H9 (cell line): ENCODE measurements around the gene CAPSL. TPM values are rescaled to one million over a fixed set of nuclear protein-coding genes. Genes with fewer than 3 reads are reported as not detected.

ENCODE experiments used
- DNase-seq: peaks from one replicate; pipeline ENCODE4 v3.0.0-alpha.2; 2017
- H2AFZ ChIP-seq: one replicate; pipeline ENCODE4 v1.6.1; 2013; ENCODE audit warnings: mild to moderate bottlenecking, low read length, control low read depth, moderate library complexity
- H2AK5ac ChIP-seq: 2 replicates; pipeline ENCODE4 v1.6.1; 2013; ENCODE audit warnings: low read length, control low read depth, mixed read lengths; ENCODE audit not compliant: insufficient read length
- H2BK120ac ChIP-seq: one replicate; pipeline ENCODE4 v1.6.1; 2013; ENCODE audit warnings: low read depth, mild to moderate bottlenecking, low read length, control low read depth, inconsistent platforms; ENCODE audit not compliant: poor library complexity, severe bottlenecking
- H2BK12ac ChIP-seq: 2 replicates; pipeline ENCODE4 v1.6.1; 2013; ENCODE audit warnings: low read length, control low read depth, mixed read lengths, low read depth; ENCODE audit not compliant: insufficient read length
- H2BK15ac ChIP-seq: 2 replicates; pipeline ENCODE4 v1.6.1; 2013; ENCODE audit warnings: low read depth, low read length, control low read depth
- H2BK20ac ChIP-seq: one replicate; pipeline ENCODE4 v1.6.1; 2013; ENCODE audit warnings: low read depth, mild to moderate bottlenecking, low read length, control low read depth, inconsistent platforms; ENCODE audit not compliant: poor library complexity, severe bottlenecking
- H2BK5ac ChIP-seq: 2 replicates; pipeline ENCODE4 v1.6.1; 2013; ENCODE audit warnings: low read length, control low read depth, mixed read lengths; ENCODE audit not compliant: insufficient read length
- H3K14ac ChIP-seq: 2 replicates; pipeline ENCODE4 v1.6.1; 2013; ENCODE audit warnings: low read length, control low read depth; ENCODE audit not compliant: insufficient read depth
- H3K18ac ChIP-seq: 2 replicates; pipeline ENCODE4 v1.6.1; 2013; ENCODE audit warnings: low read depth, mild to moderate bottlenecking, mixed read lengths, low read length, control low read depth; ENCODE audit not compliant: insufficient read length
- H3K23ac ChIP-seq: 2 replicates; pipeline ENCODE4 v1.6.1; 2013; ENCODE audit warnings: low read length, control low read depth, mixed read lengths, low read depth; ENCODE audit not compliant: insufficient read length
- H3K23me2 ChIP-seq: 2 replicates; pipeline ENCODE4 v1.6.1; 2013; ENCODE audit warnings: low read depth, mild to moderate bottlenecking, mixed read lengths, low read length, control low read depth; ENCODE audit not compliant: insufficient read length, poor library complexity, severe bottlenecking
- H3K27ac ChIP-seq: 2 replicates; pipeline ENCODE4 v1.5.1; 2013; ENCODE audit warnings: low read length, control low read depth, mixed read lengths, low read depth; ENCODE audit not compliant: insufficient read length
- H3K27me3 ChIP-seq: 2 replicates; pipeline ENCODE4 v1.6.1; 2013; ENCODE audit warnings: low read length, control low read depth, inconsistent platforms; ENCODE audit not compliant: insufficient read depth
- H3K4ac ChIP-seq: 2 replicates; pipeline ENCODE4 v1.6.1; 2013; ENCODE audit warnings: low read depth, mild to moderate bottlenecking, control low read depth, inconsistent platforms, low read length, moderate library complexity
- H3K4me1 ChIP-seq: 2 replicates; pipeline ENCODE4 v1.6.1; 2013; ENCODE audit warnings: low read length, control low read depth, inconsistent platforms; ENCODE audit not compliant: insufficient read depth
- H3K4me2 ChIP-seq: 2 replicates; pipeline ENCODE4 v1.6.1; 2013; ENCODE audit warnings: low read length, control low read depth, mixed read lengths; ENCODE audit not compliant: insufficient read length, insufficient read depth
- H3K56ac ChIP-seq: 2 replicates; pipeline ENCODE4 v1.6.1; 2013; ENCODE audit warnings: low read depth, mild to moderate bottlenecking, mixed read lengths, low read length, control low read depth; ENCODE audit not compliant: insufficient read length
- H3K79me1 ChIP-seq: 2 replicates; pipeline ENCODE4 v1.6.1; 2013; ENCODE audit warnings: low read depth, mild to moderate bottlenecking, moderate library complexity, low read length, control low read depth, inconsistent platforms; ENCODE audit not compliant: insufficient read depth, poor library complexity, severe bottlenecking
- H3K79me2 ChIP-seq: 2 replicates; pipeline ENCODE4 v1.6.1; 2013; ENCODE audit warnings: low read length, control low read depth, inconsistent platforms; ENCODE audit not compliant: insufficient read depth
- H3K9ac ChIP-seq: 2 replicates; pipeline ENCODE4 v1.6.1; 2013; ENCODE audit warnings: low read length, control low read depth, mixed read lengths; ENCODE audit not compliant: insufficient read length; ENCODE audit errors: extremely low read depth
- H3K9me3 ChIP-seq: one replicate; pipeline ENCODE4 v1.6.1; 2013; ENCODE audit warnings: low read depth, low read length, inconsistent platforms; ENCODE audit not compliant: control insufficient read depth
- H3T11ph ChIP-seq: one replicate; pipeline ENCODE4 v1.6.1; 2013; ENCODE audit warnings: mild to moderate bottlenecking, low read length, control low read depth, inconsistent platforms
- H4K20me1 ChIP-seq: one replicate; pipeline ENCODE4 v1.6.1; 2013; ENCODE audit not compliant: control insufficient read depth, insufficient read length, insufficient read depth
- H4K5ac ChIP-seq: 2 replicates; pipeline ENCODE4 v1.6.1; 2013; ENCODE audit warnings: low read depth, mild to moderate bottlenecking, mixed read lengths, low read length, control low read depth; ENCODE audit not compliant: insufficient read length
- H4K8ac ChIP-seq: replicated peaks from 2 replicates; pipeline ENCODE4 v1.6.1; 2013; ENCODE audit warnings: low read length, control low read depth, mixed read lengths, low read depth; ENCODE audit not compliant: insufficient read length
- H4K91ac ChIP-seq: 2 replicates; pipeline ENCODE4 v1.6.1; 2013; ENCODE audit warnings: low read depth, mild to moderate bottlenecking, moderate library complexity, mixed read lengths, low read length, control low read depth; ENCODE audit not compliant: insufficient read length
- H3K27ac Mint-ChIP-seq, 3 experiments: 2 replicates in 2 of 3; 3 replicates in 1 of 3; pipeline ENCODE4 v1.8.0; 2020 to 2021; ENCODE audit warnings: mixed read lengths in 3 of 3, mild to moderate bottlenecking in 1 of 3, moderate library complexity in 1 of 3
- H3K27me3 Mint-ChIP-seq: 2 replicates; pipeline ENCODE4 v1.8.0; 2021; ENCODE audit warnings: low read depth, mild to moderate bottlenecking, moderate library complexity, mixed read lengths
- H3K36me3 Mint-ChIP-seq, 3 experiments: 2 replicates in 2 of 3; 3 replicates in 1 of 3; pipeline ENCODE4 v1.8.0; 2020 to 2021; ENCODE audit warnings: low read depth in 3 of 3, mixed read lengths in 3 of 3; ENCODE audit not compliant: insufficient read depth in 1 of 3
- H3K4me1 Mint-ChIP-seq, 2 experiments: 2 replicates each; pipeline ENCODE4 v1.8.0; 2020; ENCODE audit warnings: mixed read lengths in 2 of 2
- H3K4me3 Mint-ChIP-seq, 2 experiments: 2 replicates in 1 of 2; 3 replicates in 1 of 2; pipeline ENCODE4 v1.8.0; 2020 to 2021; ENCODE audit warnings: mild to moderate bottlenecking in 2 of 2, mixed read lengths in 2 of 2, moderate library complexity in 1 of 2
- H3K9me3 Mint-ChIP-seq, 2 experiments: 2 replicates in 1 of 2; 3 replicates in 1 of 2; pipeline ENCODE4 v1.8.0; 2020; ENCODE audit warnings: mild to moderate bottlenecking in 2 of 2, mixed read lengths in 2 of 2, moderate library complexity in 1 of 2
- WGBS: extraction: QIAGEN DNeasy Blood & Tissue Kit; methylation state at CpG from one replicate; pipeline ENCODE4 v1.1.7; 2013; ENCODE audit warnings: missing lambda C conversion rate, low lambda C conversion rate, mixed read lengths; ENCODE audit not compliant: insufficient read length; ENCODE audit errors: extremely low coverage; 5-methylcytosine and 5-hydroxymethylcytosine counted together
- total RNA-seq: library from RNA; stranded (reverse); gene quantifications from 2 replicates; pipeline ENCODE4 v1.2.1, GENCODE V29; 2021
- TF ChIP-seq, protein P1 (sequence below): fragments of 200-600 bp; sonication (generic); conservative IDR thresholded peaks from 3 replicates; pipeline ENCODE4 v1.8.0; 2021; ENCODE audit warnings: antibody characterized with exemption, mild to moderate bottlenecking

Gene CAPSL
- total RNA-seq, 1 experiment from 2014 or later = not detected

DNA sequence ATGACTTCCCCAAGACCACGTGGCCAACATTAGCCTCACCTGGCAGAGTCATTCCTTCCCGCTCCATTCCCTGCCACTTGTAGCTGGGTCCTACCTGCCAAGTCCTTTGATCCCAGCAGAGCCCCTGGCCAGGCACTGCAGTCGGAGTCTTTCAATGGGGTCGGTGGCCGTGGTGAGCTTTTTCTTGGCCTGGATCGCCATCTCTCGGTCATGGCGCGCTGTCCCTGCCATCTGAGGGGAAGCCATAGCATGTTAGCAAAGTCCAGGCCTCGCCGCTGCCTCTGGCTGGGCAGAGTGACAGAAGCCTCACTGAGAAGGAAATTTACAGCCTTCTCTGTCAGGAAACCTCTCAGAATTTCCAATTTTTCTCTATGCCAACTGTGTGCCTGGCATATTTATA, 17.5 kb downstream of the CAPSL start:
- Histone ChIP-seq H3K4me1 (no peaks in the 10 kb centered on the region), H3K56ac (no peak overlapping the region), H2BK20ac (no peak overlapping the region), H2BK15ac (no peak overlapping the region), H3T11ph (no peak overlapping the region), H4K91ac (no peak overlapping the region), H3K27me3 (peaks cover 7% of the 10 kb centered on the region; the same call in 1 of the 2 replicates), H4K5ac (no peak overlapping the region), H3K9ac (no peak overlapping the region), H3K79me1 (no peaks in the 10 kb centered on the region), H3K14ac (no peak overlapping the region), H2BK12ac (no peak overlapping the region), H2AFZ (no peak overlapping the region), H3K18ac (no peak overlapping the region), H3K4me2 (no peak overlapping the region), H3K79me2 (no peaks in the 10 kb centered on the region), H2BK120ac (no peak overlapping the region), H3K23me2 (no peaks in the 10 kb centered on the region), H3K23ac (no peak overlapping the region), H3K4ac (no peak overlapping the region), H4K20me1 (no peaks in the 10 kb centered on the region), H3K9me3 (no peaks in the 10 kb centered on the region), H2BK5ac (no peak overlapping the region), H4K8ac (no peak overlapping the region), H3K27ac (no peak overlapping the region), H2AK5ac (no peak overlapping the region)
- Mint-ChIP-seq H3K4me3 (no peak overlapping the region), H3K9me3 (peaks cover 6 to 7% of the 10 kb centered on the region in 2 experiments; a peak in 4 of 5 replicates), H3K36me3 (no peaks in the 10 kb centered on the region; a peak in 1 of 7 replicates), H3K27ac (no peak overlapping the region), H3K4me1 (peaks cover 4 to 5% of the 10 kb centered on the region in 2 experiments; a peak in 3 of 4 replicates), H3K27me3 (peaks cover 49% of the 10 kb centered on the region)
- no CpG with 5 or more reads among the region's 11 CpGs for WGBS
- DNase-seq = peak; percentile 69
- TF ChIP-seq, protein P1, sequence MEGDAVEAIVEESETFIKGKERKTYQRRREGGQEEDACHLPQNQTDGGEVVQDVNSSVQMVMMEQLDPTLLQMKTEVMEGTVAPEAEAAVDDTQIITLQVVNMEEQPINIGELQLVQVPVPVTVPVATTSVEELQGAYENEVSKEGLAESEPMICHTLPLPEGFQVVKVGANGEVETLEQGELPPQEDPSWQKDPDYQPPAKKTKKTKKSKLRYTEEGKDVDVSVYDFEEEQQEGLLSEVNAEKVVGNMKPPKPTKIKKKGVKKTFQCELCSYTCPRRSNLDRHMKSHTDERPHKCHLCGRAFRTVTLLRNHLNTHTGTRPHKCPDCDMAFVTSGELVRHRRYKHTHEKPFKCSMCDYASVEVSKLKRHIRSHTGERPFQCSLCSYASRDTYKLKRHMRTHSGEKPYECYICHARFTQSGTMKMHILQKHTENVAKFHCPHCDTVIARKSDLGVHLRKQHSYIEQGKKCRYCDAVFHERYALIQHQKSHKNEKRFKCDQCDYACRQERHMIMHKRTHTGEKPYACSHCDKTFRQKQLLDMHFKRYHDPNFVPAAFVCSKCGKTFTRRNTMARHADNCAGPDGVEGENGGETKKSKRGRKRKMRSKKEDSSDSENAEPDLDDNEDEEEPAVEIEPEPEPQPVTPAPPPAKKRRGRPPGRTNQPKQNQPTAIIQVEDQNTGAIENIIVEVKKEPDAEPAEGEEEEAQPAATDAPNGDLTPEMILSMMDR = peak; percentile 63; the same call in 2 of the 3 replicates
